HG03175 (cell line): Measurements from ENCODE around the gene KRTAP10-10.
"Not testable (repeated sequence)": the region's sequence is repeated elsewhere in the genome, so short reads cannot be mapped to it uniquely, and the experiment has no call there.

Experiments
- ATAC-seq: cut with Tn5 transposase; IDR thresholded peaks from one replicate; pipeline ENCODE4 v1.9.1; 2021; ENCODE audit warnings: mild to moderate bottlenecking, moderate library complexity; ENCODE audit not compliant: unreplicated experiment

Gene KRTAP10-10

GRCh38 chr21:44637018-44637850, at the start of gene KRTAP10-10:
Gene KRTAP10-10 (plus strand): TSS chr21:44637356. CDS start chr21:44637418, 62 bp downstream.
- ATAC-seq, result no peak

GRCh38 chr21:44589094-44589493, 48.1 kb upstream of the KRTAP10-10 start:
- ATAC-seq, result no peak

- ATAC-seq, result no peak
These were observed 47.4 kb upstream of the KRTAP10-10 start for GRCh38 chr21:44589586-44590305.

- ATAC-seq, result no peak
These were observed 46.8 kb upstream of the KRTAP10-10 start for GRCh38 chr21:44590311-44590721.

- not testable (repeated sequence) for ATAC-seq
These were observed 46.0 kb upstream of the KRTAP10-10 start for GRCh38 chr21:44590897-44591800.

- not testable (repeated sequence) for ATAC-seq
These were observed 45.4 kb upstream of the KRTAP10-10 start for GRCh38 chr21:44591801-44592130.

- no peak for ATAC-seq
These were observed 44.5 kb upstream of the KRTAP10-10 start, which contains the start of gene KRTAP10-6 for GRCh38 chr21:44592446-44593311. Gene KRTAP10-6 (minus strand): TSS chr21:44592505. CDS start chr21:44592484, 21 bp downstream.

- ATAC-seq, result no peak
These were observed 43.4 kb upstream of the KRTAP10-10 start for GRCh38 chr21:44593598-44594405.

- ATAC-seq, result no peak
These were observed 42.7 kb upstream of the KRTAP10-10 start for GRCh38 chr21:44594406-44594916.

GRCh38 chr21:44595524-44595923, 41.6 kb upstream of the KRTAP10-10 start:
- ATAC-seq, result no peak

- no peak for ATAC-seq
These were observed 41.0 kb upstream of the KRTAP10-10 start for GRCh38 chr21:44596068-44596725.

GRCh38 chr21:44598061-44598460, 39.1 kb upstream of the KRTAP10-10 start:
- no peak for ATAC-seq

GRCh38 chr21:44599264-44600029, 37.7 kb upstream of the KRTAP10-10 start:
- no peak for ATAC-seq

- ATAC-seq, result not testable (repeated sequence)
These were observed 36.8 kb upstream of the KRTAP10-10 start, which contains the start of gene KRTAP10-7 for GRCh38 chr21:44600118-44600978. Gene KRTAP10-7 (plus strand): TSS chr21:44600597. CDS start chr21:44600622, 25 bp downstream.

GRCh38 chr21:44601091-44601490, 36.1 kb upstream of the KRTAP10-10 start:
- not testable (repeated sequence) for ATAC-seq

- no peak for ATAC-seq
These were observed 35.3 kb upstream of the KRTAP10-10 start for GRCh38 chr21:44601596-44602462.
